NCI-H82 (cell line): ENCODE measurements around the gene IFI27L1.
A peak's percentile ranks its signal among the peaks of the same experiment; 100 is the strongest.
"Not testable (repeated sequence)": the region's sequence is repeated elsewhere in the genome, so short reads cannot be mapped to it uniquely, and the experiment has no call there.

Experiments
- DNase-seq: peaks from one replicate; lab custom pipeline; 2025; lab: John Stamatoyannopoulos, UW

IFI27L1 gene

GRCh38 chr14:94048691-94049624 is 32.2 kb upstream of the IFI27L1 start:
- DNase-seq = peak; percentile 97

GRCh38 chr14:94049625-94050023 is 31.5 kb upstream of the IFI27L1 start:
- no peak for DNase-seq

- DNase-seq = no peak
Observed at GRCh38 chr14:94050231-94050880, 30.8 kb upstream of the IFI27L1 start.

- DNase-seq = peak; percentile 27
Observed at GRCh38 chr14:94051115-94051514, 30.0 kb upstream of the IFI27L1 start.

- DNase-seq = no peak
Observed at GRCh38 chr14:94051779-94052178, 29.3 kb upstream of the IFI27L1 start.

- DNase-seq = no peak
Observed at GRCh38 chr14:94052199-94052598, 28.9 kb upstream of the IFI27L1 start.

- no peak for DNase-seq
Observed at GRCh38 chr14:94052662-94053061, 28.4 kb upstream of the IFI27L1 start.

- DNase-seq = no peak
Observed at GRCh38 chr14:94054401-94054800, 26.7 kb upstream of the IFI27L1 start.

GRCh38 chr14:94054936-94055335 is 26.2 kb upstream of the IFI27L1 start:
- DNase-seq = no peak

GRCh38 chr14:94056579-94057308 is 24.4 kb upstream of the IFI27L1 start:
- no peak for DNase-seq

GRCh38 chr14:94058128-94058673 is 22.9 kb upstream of the IFI27L1 start:
- DNase-seq = no peak

- DNase-seq = no peak
Observed at GRCh38 chr14:94058674-94059138, 22.4 kb upstream of the IFI27L1 start.

- no peak for DNase-seq
Observed at GRCh38 chr14:94059998-94060397, 21.1 kb upstream of the IFI27L1 start.

- DNase-seq = no peak
Observed at GRCh38 chr14:94062344-94062940, 18.7 kb upstream of the IFI27L1 start.

GRCh38 chr14:94066089-94066676 is 14.9 kb upstream of the IFI27L1 start:
- DNase-seq = peak; percentile 37

- not testable (repeated sequence) for DNase-seq
Observed at GRCh38 chr14:94072076-94072475, 9.0 kb upstream of the IFI27L1 start.

GRCh38 chr14:94074534-94074933 is 6.6 kb upstream of the IFI27L1 start:
- no peak for DNase-seq

- DNase-seq = no peak
Observed at GRCh38 chr14:94075008-94075407, 6.1 kb upstream of the IFI27L1 start.

- no peak for DNase-seq
Observed at GRCh38 chr14:94077111-94077821, 3.8 kb upstream of the IFI27L1 start.

- DNase-seq = no peak
Observed at GRCh38 chr14:94077823-94078222, 3.3 kb upstream of the IFI27L1 start.
